ENCODE results near the gene C8B.

Gene C8B

DNA sequence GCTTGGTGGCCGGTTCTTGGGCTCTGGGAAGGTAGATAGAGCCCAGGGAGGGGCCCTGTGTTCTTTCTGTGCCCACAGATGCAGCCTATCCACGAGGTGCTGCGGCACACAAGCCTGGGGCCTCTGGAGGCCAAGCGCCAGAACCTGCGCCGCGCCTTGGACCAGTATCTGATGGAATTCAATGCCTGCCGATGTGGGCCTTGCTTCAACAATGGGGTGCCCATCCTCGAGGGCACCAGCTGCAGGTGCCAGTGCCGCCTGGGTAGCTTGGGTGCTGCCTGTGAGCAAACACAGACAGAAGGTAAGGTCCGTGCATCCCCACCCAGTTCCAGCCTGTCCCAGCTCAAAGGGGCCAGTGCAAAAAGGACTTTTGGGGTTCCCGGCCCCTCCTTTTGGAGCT is 53.5 kb downstream of the C8B start:
- in situ Hi-C loops (cut with HindIII; ENCODE audit: low pct_ligation_motif_present, low pct_unique_long_range_greater_than_20kb, low sequenced_read_pairs) = no loop called here
- no peak for DNase-seq

DNA sequence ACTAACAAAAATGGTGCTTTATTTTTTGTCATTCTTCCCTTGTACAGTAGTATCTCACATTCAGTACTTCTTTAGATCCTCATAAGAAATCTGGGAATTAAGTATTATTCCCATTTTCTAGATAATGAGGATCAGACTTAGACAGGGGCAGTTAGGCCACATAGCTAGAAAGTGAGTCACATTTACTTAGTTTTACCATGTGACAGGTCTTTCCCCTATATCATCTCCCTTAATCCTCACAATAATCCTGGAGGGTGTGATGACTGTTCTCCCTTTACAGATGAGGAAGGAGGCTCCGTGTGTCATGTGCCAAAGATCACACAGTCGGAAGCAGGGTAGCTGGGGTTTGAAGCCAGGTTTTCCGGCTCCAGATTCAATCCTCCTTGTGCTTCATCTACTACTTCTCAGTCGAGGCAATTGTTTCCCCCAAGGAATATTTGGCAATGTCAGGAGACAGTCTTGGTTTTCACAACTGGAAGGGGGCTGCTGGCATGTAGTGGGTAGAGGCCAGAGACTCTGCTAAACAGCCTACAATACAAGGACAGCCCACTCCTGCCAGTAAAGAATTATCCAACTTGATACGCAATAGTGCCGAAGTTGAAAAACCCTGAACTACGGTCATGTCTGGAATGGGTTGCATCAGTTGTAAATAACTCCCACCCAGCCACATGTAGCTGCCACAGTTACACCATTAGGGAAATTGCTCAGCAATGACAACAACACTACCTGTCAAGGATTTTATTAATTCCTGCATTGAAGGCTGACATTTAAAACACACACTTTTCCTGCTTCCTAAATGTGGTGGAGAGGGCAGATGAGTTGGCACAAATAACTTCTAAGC is 54.5 kb downstream of the C8B start:
- in situ Hi-C loops (cut with HindIII; ENCODE audit: low pct_ligation_motif_present, low pct_unique_long_range_greater_than_20kb, low sequenced_read_pairs) = no loop called here
- no peak for DNase-seq

DNA sequence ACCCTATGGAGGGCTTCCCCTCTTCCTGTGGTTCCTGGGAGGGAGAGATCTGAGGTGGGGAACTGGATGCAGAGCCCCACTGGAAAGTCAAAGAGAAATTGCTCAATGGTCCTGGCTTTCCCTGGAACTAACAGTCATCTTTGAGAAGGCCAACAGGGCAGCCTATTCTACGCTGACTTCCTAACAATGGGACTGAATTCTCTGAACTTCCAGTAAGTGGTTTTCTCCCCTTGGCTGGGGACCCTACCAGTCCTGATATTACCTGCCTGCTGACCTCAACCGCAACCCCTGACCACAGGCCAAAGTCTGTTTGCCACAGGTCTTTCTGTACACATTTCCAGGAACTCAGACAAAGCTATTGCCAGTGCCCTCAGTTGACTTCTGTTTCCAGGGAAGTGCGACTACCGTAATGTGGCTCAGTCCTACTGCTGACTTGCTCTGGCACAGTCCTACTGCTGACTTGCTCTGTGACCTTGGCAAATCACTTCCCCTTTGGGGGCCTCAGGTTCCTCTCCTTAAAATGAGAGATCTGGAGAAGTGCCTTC is 55.3 kb downstream of the C8B start:
- in situ Hi-C loops (cut with HindIII; ENCODE audit: low pct_ligation_motif_present, low pct_unique_long_range_greater_than_20kb, low sequenced_read_pairs) = no loop called here

DNA sequence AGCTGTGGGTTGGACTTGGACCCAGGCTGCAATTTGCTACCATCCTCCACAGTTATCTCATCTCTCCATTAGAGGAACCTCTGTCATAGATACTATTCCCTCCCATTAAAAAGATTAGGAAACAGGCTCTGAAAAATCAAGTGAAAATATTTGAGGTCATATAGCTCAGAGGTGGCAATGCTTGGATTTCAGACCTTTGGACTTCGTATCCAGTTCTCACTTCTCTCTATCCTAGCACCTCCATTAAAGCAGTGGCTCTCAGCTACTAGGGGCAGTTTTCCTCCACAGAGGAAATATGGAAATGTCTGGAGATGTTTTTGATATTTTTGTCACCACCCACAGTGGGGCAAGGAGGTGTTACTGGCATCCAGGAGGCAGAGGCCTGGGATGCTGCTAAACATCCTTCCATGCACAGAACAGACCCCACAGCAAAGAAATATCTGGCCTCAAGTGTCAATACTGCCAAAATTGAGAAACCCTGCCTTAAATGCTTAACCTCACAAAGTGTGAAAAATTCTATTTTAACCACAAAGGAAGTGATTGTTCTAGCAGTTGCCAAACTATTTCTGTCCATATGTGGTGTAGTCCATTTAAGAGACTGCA is 57.1 kb downstream of the C8B start:
- no peak for DNase-seq
- in situ Hi-C loops (cut with HindIII; ENCODE audit: low pct_ligation_motif_present, low pct_unique_long_range_greater_than_20kb, low sequenced_read_pairs) = no loop called here

More for the DNA sequence above, 55.3 kb downstream of the C8B start:
- DNase-seq = no peak

DNA sequence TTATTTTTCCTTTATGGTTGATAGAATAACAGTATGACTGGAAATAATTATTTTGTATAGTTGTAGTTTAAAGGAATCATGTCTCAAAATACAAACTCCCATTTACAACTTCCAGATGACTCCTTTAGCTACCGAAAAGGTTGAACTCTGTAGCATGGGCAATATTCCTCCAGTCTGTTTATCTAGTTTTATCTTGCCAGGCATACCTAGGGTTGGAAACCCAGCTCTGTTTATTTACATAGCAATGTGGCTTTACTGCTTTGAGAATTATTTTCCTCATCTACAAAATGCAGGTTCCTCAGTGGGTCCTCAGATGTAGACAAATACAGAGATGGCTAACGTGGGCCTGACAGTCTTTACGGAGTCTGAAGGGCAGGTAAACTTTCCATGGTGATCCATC is 60.1 kb downstream of the C8B start:
- no peak for DNase-seq
- in situ Hi-C loops (cut with HindIII; ENCODE audit: low pct_ligation_motif_present, low pct_unique_long_range_greater_than_20kb, low sequenced_read_pairs) = no loop called here

DNA sequence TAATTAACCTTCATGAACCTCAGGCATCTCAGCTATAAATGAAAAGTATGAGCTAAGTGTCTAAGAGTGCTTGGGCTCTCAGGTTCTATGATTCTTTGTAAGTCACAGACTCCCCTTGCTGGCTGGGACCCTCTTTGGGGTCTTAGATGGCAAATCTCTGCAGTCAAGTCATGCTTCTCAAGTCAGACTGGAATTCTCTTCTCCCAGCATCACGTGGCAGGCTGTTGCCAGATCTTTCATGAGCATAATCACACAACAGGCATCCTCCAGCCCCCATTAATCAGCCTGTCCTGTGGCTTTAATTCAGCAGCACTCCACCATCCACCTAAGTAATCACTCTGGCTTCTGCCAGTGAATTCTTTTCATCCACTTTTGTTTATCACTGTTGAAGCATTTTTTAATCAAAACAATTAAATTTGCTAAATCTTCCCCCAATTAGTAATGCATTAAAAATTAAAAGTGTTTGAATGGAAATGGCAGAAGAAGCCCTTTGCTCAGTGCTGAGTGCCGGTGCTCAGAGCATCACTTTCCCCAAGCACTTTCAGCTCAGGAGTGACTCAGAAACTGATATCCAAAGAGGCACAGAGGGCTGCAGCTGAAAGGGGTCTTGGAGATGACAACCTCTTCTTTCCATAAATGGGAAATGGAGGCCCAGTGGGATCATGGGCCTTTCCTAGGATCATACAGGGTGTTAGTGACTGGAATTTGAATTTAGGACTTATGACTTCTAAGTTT is 61.0 kb downstream of the C8B start:
- in situ Hi-C loops (cut with HindIII; ENCODE audit: low pct_ligation_motif_present, low pct_unique_long_range_greater_than_20kb, low sequenced_read_pairs) = no loop called here
- DNase-seq = no peak

DNA sequence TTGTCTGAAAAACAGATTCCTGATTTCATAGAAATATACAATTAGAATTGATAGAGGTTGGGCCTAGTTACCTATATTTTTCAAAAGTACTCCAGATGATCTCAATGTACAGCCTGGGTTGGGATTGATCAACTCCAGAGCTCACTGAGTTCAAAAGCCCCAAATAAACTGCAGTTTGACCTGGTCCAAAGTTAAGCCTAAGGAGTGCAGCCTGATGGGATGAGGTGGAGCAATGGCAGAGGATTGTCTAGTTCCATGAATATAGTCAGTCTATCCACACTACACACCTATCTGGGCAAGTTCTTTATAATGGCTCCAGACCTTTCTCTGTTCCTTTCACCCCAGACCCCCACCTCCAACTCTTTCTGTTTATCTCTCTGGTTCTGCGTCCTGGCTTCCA is 62.0 kb downstream of the C8B start:
- in situ Hi-C loops (cut with HindIII; ENCODE audit: low pct_ligation_motif_present, low pct_unique_long_range_greater_than_20kb, low sequenced_read_pairs) = no loop called here

DNA sequence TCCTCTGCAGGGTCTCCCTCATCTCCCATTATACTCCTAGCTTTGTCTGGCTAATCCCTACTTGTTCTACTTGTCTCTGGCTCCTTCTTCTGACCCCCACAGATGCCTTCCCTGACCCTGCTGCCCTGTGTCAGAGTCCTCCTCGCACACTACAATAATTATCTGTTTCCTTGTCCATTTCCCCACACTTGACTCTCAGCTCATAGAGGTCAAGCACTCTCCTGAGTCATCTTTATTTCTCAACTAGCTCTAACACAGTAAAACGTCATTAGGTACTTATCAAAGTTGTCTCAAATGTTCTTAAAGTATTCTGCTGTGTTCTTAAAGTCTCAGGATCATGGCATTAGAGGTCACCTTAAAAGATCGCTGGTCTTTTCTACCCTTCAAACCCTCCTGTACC is 64.1 kb downstream of the C8B start:
- in situ Hi-C loops (cut with HindIII; ENCODE audit: low pct_ligation_motif_present, low pct_unique_long_range_greater_than_20kb, low sequenced_read_pairs) = no loop called here
- no peak for DNase-seq

More for the DNA sequence above, 62.0 kb downstream of the C8B start:
- no peak for DNase-seq

DNA sequence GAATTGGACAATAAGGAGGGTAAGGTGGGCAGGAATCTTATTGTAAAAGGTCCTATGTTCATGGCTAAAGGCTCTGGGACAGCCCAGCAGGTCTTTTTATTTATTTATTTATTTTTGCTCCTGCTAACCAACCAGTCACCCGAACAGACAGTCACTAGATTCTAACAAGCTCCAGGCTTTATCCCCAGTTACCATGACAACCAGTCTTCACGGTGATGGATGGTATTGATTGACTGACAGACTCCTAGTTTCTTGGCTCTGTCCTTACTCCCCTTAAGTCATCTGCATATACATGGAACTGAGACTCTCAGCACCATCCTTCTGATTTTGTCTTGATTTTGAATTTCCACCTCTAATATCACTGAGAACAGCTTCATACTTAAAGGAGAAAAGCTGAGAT is 66.9 kb downstream of the C8B start:
- no peak for DNase-seq
- in situ Hi-C loops (cut with HindIII; ENCODE audit: low pct_ligation_motif_present, low pct_unique_long_range_greater_than_20kb, low sequenced_read_pairs) = no loop called here

DNA sequence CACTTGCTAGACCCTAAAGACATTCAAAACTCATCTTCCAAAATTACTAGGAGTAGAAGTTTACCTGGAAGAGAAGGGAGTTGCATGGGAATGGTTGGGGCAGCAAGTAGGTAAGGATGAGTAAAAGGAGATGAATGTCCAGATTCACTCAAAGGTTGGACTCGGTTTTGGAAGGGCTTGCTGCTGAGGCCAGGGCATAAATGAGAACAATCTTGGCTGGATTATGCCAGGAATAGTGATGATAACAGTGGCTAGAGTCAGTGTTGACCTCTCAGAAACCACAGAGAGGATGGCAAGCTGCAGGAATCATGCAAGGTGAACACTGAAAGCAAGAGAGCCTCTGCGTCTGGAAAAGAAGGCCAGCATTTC is 67.8 kb downstream of the C8B start:
- in situ Hi-C loops (cut with HindIII; ENCODE audit: low pct_ligation_motif_present, low pct_unique_long_range_greater_than_20kb, low sequenced_read_pairs) = no loop called here
- DNase-seq = no peak

DNA sequence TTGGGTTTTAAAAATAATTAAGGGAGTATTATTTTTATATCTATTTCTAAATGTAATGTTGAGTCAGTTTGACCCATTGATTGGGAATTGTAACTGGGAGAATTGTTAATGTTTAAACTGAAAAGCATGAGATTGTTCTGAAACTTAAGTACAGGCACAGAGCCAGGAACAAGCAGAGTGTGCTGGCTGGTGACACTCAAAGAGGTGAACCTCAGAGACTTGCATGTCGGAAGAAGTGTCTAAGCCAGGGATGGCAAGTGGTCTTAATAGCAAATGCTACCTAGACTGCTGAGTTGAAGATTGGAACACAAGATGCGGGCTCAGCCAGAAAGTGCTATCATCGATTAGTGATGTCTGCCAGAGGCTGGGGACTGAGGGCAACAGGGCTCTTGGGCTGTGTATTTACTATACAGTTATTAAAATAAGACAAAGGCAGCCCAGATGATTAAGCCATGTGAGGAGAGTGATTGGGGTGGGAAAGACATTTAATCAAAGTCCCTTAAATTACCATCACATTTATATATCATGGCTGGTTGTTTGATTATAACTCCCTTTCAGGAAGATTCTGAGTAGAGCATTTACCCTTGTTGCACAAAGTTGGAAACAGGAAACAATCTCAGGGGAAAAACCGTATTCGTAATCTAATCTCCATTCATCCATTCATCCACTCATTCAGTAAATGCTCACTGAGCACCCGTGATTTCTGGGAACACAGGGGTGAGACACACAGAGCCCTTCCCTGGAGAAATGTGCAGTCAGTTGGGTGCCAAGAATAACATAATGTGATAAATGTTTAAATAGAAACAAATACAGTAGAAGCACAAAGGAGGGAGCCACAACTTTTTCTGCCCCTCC is 68.4 kb downstream of the C8B start:
- in situ Hi-C loops (cut with HindIII; ENCODE audit: low pct_ligation_motif_present, low pct_unique_long_range_greater_than_20kb, low sequenced_read_pairs) = no loop called here

DNA sequence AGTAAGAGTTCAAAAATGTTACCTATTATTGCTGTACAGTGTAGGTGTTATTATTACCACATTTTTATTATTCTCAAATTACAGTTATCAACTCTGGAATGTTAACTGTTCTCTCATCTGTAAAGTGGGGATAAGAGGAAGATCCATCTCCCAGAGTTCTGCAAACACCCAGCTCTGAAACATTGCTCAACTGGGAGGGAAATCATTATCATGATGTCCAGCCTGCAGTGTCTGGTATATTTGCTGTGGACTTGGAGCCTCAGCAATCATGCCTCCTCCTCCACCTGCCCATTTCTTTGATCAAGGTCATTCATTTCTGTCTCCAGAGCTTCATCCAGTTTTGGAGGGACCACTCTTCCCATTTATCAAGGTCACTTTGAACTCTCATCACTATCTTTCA is 71.8 kb downstream of the C8B start:
- no peak for DNase-seq
- in situ Hi-C loops (cut with HindIII; ENCODE audit: low pct_ligation_motif_present, low pct_unique_long_range_greater_than_20kb, low sequenced_read_pairs) = no loop called here

More for the DNA sequence above, 68.4 kb downstream of the C8B start:
- DNase-seq = no peak

DNA sequence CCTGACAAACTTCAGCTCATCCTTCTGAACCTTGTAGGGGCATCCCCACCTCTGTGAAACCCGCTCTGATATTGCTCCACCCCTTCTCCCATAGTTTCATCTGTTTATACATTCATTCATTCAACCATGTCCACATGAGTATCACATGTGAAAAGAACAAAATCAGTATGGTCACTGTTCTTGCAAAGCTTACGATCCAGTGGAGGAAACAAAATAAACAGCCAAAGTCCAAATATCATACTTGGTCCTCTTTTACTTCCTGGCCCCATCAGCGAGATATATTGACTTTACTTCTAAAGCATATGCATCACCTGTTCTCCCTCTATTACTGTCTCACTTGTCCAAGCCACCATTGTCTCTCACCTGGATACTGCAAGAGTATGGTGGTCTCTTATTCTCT is 75.6 kb downstream of the C8B start:
- DNase-seq = no peak
- in situ Hi-C loops (cut with HindIII; ENCODE audit: low pct_ligation_motif_present, low pct_unique_long_range_greater_than_20kb, low sequenced_read_pairs) = no loop called here

DNA sequence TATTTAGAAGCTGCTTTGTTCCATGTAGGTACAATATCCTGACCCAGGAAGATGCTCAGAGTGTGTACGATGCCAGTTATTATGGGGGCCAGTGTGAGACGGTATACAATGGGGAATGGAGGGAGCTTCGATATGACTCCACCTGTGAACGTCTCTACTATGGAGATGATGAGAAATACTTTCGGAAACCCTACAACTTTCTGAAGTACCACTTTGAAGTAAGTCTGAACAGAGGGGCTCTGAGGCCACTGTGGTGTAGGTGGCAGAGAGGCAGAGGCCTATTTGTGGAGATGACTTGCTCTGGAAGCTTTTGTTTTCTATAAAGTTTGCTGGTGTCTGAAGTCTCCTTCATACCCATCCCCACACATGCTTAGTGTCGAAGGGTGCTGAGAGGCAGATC is 84.4 kb downstream of the C8B start:
- in situ Hi-C loops (cut with HindIII; ENCODE audit: low pct_ligation_motif_present, low pct_unique_long_range_greater_than_20kb, low sequenced_read_pairs) = no loop called here

DNA sequence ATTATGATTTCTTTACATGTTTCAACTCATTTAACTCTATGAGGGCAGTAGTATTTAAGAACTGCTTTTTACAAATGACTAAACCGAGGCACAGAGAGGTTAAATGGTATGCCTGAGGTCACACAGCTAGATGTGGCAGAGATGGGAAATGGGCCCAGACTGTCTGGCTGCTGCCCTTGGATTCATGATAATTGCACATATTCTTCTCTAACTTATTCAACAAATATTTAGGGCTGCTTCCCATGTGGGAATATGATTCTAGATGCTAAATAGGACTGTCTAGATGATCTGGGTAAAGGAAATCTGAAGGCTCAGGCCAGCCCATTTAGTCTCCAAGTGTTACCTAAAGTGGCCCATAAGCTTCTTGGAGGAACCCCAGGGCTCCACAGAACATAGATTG is 85.0 kb downstream of the C8B start:
- DNase-seq = no peak
- in situ Hi-C loops (cut with HindIII; ENCODE audit: low pct_ligation_motif_present, low pct_unique_long_range_greater_than_20kb, low sequenced_read_pairs) = no loop called here

More for the DNA sequence above, 84.4 kb downstream of the C8B start:
- DNase-seq = no peak
